HFFc6 (cell line): ENCODE data around the gene CYP8B1. TPM values are rescaled to one million over a fixed set of nuclear protein-coding genes. Genes with fewer than 3 reads are reported as not detected.
"Not testable (repeated sequence)": the region's sequence is repeated elsewhere in the genome, so short reads cannot be mapped to it uniquely, and the experiment has no call there.

Source experiments
- DNase-seq: peaks from one replicate; pipeline ENCODE4 v3.0.0-alpha.2; 2018
- H3K27ac Mint-ChIP-seq: 2 replicates; pipeline ENCODE4 v1.8.0; 2020; ENCODE audit warnings: mild to moderate bottlenecking, mixed read lengths
- H3K27me3 Mint-ChIP-seq: 2 replicates; pipeline ENCODE4 v1.8.0; 2021; ENCODE audit warnings: mild to moderate bottlenecking, moderate library complexity, mixed read lengths; ENCODE audit not compliant: insufficient read depth
- H3K36me3 Mint-ChIP-seq: 2 replicates; pipeline ENCODE4 v1.8.0; 2021; ENCODE audit warnings: low read depth, mixed read lengths
- H3K4me1 Mint-ChIP-seq: 2 replicates; pipeline ENCODE4 v1.8.0; 2020; ENCODE audit warnings: low read depth, mixed read lengths
- H3K4me3 Mint-ChIP-seq: 2 replicates; pipeline ENCODE4 v1.8.0; 2020; ENCODE audit warnings: mild to moderate bottlenecking, moderate library complexity, mixed read lengths
- H3K9me3 Mint-ChIP-seq: 2 replicates; pipeline ENCODE4 v1.8.0; 2020; ENCODE audit warnings: mild to moderate bottlenecking, mixed read lengths
- CTCF ChIP-seq: fragments of 200-600 bp; sonication (generic); IDR thresholded peaks from 2 replicates; pipeline ENCODE4 v1.5.0; 2021; ENCODE audit warnings: antibody characterized with exemption, mild to moderate bottlenecking
- total RNA-seq, 6 experiments: library from RNA; stranded (reverse); fragmentation: NEBNext Ultra II Directional; extraction: Animal tissue kit (Norgen Biotek cat#: 25700); gene quantifications; 2 replicates in 1 of 6; 3 replicates in 5 of 6; pipeline ENCODE4 v1.2.3, GENCODE V29; 2021

Gene CYP8B1
- total RNA-seq, 6 experiments from 2014 or later, result not detected

DNA sequence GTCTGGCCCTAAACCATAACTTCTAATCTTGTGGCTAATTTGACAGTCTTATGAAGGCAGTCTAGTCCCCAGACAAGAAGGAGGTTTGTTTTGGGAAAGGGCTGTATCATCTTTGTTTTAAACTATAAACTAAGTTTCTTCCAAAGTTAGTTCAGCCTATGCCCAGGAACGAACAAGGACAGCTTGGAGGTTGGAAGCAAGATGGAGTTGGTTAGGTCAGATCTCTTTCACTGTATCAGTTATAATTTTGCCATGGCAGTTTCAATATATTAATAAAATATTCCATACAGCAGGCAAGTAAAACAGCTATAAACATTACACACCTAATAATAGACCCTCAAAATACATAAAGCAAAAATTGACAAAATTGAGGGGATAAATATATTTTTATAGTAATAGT lies 17.1 kb upstream of the CYP8B1 start:
- no peaks in the 10 kb centered on the region for H3K4me1 Mint-ChIP-seq
- DNase-seq, result no peak
- H3K36me3 Mint-ChIP-seq, result no peaks in the 10 kb centered on the region
- H3K9me3 Mint-ChIP-seq, result no peaks in the 10 kb centered on the region
- no peak overlapping the region for H3K4me3 Mint-ChIP-seq
- no peak for TF ChIP-seq CTCF
- no peak overlapping the region for H3K27ac Mint-ChIP-seq
- H3K27me3 Mint-ChIP-seq, result peaks cover 12% of the 10 kb centered on the region

DNA sequence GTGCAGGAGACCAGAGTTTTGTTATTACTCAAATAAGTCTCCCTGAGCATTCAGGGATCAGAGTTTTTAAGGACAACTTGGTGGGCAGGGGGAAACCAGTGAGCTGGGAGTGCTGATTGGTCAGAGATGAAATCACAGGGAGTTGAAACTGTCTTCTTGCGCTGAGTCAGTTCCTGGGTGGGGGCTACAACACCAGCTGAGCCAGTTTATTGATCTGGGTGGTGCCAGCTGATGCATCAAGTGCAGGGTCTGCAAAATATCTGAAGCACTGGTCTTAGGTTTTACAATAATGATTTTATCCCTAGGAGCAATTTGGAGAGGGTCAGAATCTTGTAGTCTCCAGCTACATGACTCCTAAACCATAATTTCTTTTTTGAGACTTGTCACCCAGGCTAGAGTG lies 16.5 kb upstream of the CYP8B1 start:
- TF ChIP-seq CTCF, result no peak
- Mint-ChIP-seq H3K27ac (no peak overlapping the region), H3K27me3 (peaks cover 14% of the 10 kb centered on the region), H3K4me1 (no peaks in the 10 kb centered on the region), H3K9me3 (no peaks in the 10 kb centered on the region), H3K4me3 (no peak overlapping the region), H3K36me3 (no peaks in the 10 kb centered on the region)
- DNase-seq, result no peak

DNA sequence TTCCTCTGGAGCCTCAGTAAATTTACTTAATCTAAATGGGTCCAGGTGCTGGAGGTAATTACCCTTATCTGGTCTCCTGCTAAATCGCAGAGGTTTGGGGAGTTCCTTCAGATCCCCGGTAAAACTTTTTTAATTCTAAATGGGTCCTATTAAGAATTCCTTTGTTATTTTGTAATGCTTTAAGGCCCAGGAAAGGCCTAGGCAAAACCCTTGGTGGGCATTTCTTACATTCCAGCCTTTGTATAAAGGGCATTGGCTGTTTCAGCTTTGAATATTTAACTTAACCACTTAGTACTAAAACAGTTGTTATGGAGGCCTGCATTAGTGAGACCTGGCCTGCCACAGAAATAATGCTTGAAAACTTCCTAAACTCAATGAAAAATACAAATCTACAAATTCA lies 15.4 kb upstream of the CYP8B1 start:
- H3K27ac Mint-ChIP-seq, result no peak overlapping the region
- H3K36me3 Mint-ChIP-seq, result no peaks in the 10 kb centered on the region
- H3K9me3 Mint-ChIP-seq, result no peaks in the 10 kb centered on the region
- no peak overlapping the region for H3K4me3 Mint-ChIP-seq
- no peaks in the 10 kb centered on the region for H3K4me1 Mint-ChIP-seq
- DNase-seq, result no peak
- H3K27me3 Mint-ChIP-seq, result peaks cover 14% of the 10 kb centered on the region
- no peak for TF ChIP-seq CTCF

DNA sequence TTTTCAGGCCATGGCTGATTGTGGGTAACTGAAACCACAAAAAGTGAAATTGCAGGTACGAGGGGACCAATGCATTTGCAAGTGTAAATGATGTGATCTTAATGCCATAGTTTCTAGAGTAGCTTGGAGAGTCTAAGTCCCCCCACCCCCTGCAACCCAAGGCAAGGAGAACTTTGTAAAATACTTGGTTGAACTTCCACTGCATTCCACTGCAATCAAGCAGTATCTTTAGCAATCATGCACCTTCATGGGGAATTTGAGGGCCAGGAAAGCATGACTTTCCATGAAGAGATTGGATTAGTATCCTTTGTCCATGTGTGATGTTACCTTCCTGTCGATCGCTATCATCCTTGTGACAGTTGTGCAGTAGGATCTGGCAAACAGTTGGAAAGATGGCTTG lies 11.4 kb upstream of the CYP8B1 start:
- Mint-ChIP-seq H3K36me3 (no peaks in the 10 kb centered on the region), H3K27ac (no peak overlapping the region), H3K9me3 (no peaks in the 10 kb centered on the region), H3K27me3 (peaks cover 13% of the 10 kb centered on the region), H3K4me1 (peaks cover 6% of the 10 kb centered on the region; the same call in 1 of the 2 replicates), H3K4me3 (no peak overlapping the region)
- no peak for TF ChIP-seq CTCF
- no peak for DNase-seq

- Mint-ChIP-seq H3K27ac (no peak overlapping the region), H3K4me3 (no peak overlapping the region), H3K36me3 (no peaks in the 10 kb centered on the region), H3K9me3 (no peaks in the 10 kb centered on the region), H3K4me1 (peaks cover 10% of the 10 kb centered on the region), H3K27me3 (peaks cover 13% of the 10 kb centered on the region)
- DNase-seq, result no peak
- TF ChIP-seq CTCF, result no peak
These were observed 10.7 kb upstream of the CYP8B1 start for GRCh38 chr3:42886294-42886822.

DNA sequence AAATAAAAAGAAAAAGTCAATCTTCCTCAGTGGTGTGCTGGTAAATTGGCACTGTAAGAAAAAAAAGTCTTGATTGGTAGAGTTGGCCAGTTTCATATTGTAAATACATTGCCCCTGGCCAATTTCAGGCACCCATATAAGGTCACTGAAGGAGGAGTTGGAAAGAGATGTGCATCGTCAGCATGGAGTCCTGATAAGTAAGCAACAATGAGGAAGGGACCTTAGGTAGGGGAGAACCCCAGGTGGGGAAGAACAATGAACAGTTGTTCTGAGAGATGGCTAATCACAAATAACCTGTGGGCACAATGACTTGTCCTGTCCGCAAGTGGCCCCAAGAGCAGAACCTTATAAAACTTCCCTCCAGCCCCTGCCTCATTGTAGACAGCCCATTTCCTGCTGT lies 8.6 kb upstream of the CYP8B1 start:
- TF ChIP-seq CTCF, result no peak
- Mint-ChIP-seq H3K9me3 (no peaks in the 10 kb centered on the region), H3K36me3 (no peaks in the 10 kb centered on the region), H3K27ac (no peak overlapping the region), H3K27me3 (peaks cover 8% of the 10 kb centered on the region), H3K4me1 (peaks cover 15% of the 10 kb centered on the region), H3K4me3 (no peak overlapping the region)
- no peak for DNase-seq

DNA sequence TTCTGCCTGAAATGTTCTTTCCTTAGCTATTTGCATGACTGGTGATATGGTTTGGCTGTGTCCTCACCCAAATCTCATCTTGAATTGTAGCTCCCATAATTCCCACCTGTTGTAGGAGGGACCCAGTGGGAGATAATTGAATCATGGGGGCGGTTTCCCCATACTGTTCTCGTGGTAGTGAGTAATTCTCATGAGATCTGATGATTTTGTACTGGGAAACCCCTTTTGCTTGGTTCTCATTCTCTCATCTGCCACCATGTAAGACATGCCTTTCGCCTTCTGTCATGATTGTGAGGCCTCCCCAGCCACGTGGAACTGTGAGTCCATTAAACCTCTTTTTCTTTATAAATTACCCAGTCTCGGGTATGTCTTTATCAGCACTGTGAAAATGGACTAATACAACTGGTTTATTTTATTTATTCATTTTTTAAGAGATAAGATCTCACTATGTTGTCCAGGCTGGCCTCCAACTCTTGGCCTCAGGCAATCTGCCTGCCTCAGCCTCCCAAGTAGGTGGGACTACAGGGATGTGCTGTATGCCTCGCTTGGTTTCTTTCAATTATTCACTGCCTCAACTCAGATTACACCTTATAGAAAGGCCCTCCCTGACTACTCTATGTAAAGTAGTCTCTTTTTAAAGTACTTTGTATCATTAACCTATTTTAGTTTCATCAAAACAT lies 7.7 kb upstream of the CYP8B1 start:
- H3K27me3 Mint-ChIP-seq, H3K9me3 Mint-ChIP-seq, H3K27ac Mint-ChIP-seq, H3K36me3 Mint-ChIP-seq, H3K4me3 Mint-ChIP-seq: not testable (repeated sequence)
- peaks cover 15% of the 10 kb centered on the region for H3K4me1 Mint-ChIP-seq
- peak; percentile 2 for DNase-seq
